ENCODE results near the gene CNOT1.

Gene CNOT1

DNA sequence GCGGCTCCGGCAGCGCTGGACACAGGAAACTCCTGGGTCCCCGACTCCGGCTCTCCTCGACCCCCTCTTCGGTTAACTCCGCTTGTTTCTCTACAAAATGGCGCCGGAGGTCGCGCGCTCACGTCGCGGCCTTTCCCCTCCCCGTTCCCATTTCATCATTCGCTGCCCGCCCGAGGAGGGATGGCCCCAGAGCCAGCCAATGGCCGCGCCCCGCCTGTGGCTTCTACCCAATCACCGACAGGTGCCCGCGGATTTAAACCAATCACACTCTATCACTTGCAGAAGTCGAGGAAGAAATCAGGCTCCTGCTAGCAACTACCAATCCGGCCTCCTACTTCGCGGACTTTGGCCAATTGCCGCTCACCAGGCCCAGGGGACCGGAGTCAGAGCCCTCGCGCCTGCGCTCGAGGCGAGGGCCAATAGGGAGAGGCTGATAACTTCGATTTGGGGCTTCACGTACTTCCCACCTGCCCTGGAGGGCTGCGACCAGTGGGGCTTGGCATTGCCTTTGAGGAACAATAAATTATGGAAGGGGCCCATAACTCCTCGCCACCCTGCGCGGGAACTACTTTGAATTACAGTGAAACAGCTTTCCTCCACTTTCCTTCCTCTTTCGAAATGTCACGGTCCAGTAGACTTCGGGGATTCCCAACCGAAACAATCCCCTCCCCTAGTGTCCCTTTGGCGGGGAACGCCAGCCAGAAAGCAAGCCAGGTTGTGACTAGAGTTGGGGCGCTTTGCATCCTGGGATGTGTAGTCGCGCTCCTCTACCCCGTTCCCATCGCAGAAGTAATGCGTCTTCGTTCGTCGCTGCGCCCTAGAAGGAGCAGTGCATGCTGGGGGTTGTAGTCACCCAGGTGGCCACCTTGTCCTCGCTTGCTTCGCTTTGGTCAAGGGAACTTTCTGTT is at the start of gene CNOT1 (continued):
- TF ChIP-seq ZBTB1 (tag by site-specific recombination; IDR thresholded peaks at IDR 0.05) = no peak
- no peak for TF ChIP-seq ZFP37 (tag by site-specific recombination; IDR thresholded peaks at IDR 0.05)
- no peak for TF ChIP-seq WT1 (tag by site-specific recombination; IDR thresholded peaks at IDR 0.05)
- TF ChIP-seq ZNF121 (tag by site-specific recombination; IDR thresholded peaks at IDR 0.05) = no peak
- no peak for TF ChIP-seq ZNF585B (tag by site-specific recombination; IDR thresholded peaks at IDR 0.05)
- no peak for TF ChIP-seq ZNF354C (tag by site-specific recombination; IDR thresholded peaks at IDR 0.05; ENCODE audit: borderline replicate concordance, low read depth)
- TF ChIP-seq HOXD13 (CRISPR knock-in tag; IDR thresholded peaks at IDR 0.05; ENCODE audit: borderline replicate concordance) = no peak
- TF ChIP-seq OVOL3 (tag by site-specific recombination; IDR thresholded peaks at IDR 0.05) = no peak
- no peak for TF ChIP-seq RBAK (tag by site-specific recombination; IDR thresholded peaks at IDR 0.05)
- no peak for TF ChIP-seq ZNF19 (tag by site-specific recombination; IDR thresholded peaks at IDR 0.05; ENCODE audit: low read depth)
- 0 out of 2 replicates have a peak, but pooled peaks have one; percentile 28 for TF ChIP-seq REPIN1 (tag by site-specific recombination; IDR thresholded peaks at IDR 0.05; ENCODE audit: low read depth)
- no peak for TF ChIP-seq HOXA7 (CRISPR knock-in tag; IDR thresholded peaks at IDR 0.05; ENCODE audit: borderline replicate concordance)
- no peak for TF ChIP-seq ZNF707 (tag by site-specific recombination; IDR thresholded peaks at IDR 0.05)
- no peak for TF ChIP-seq ZNF521 (tag by site-specific recombination; IDR thresholded peaks at IDR 0.05)
- TF ChIP-seq SALL2 (tag by site-specific recombination; IDR thresholded peaks at IDR 0.05; ENCODE audit: borderline replicate concordance) = no peak
- TF ChIP-seq ZNF350 (tag by site-specific recombination; IDR thresholded peaks at IDR 0.05) = no peak
- TF ChIP-seq ZBTB17 (tag by site-specific recombination; IDR thresholded peaks at IDR 0.05) = peak; percentile 98
- no peak for TF ChIP-seq ZNF704 (tag by site-specific recombination; IDR thresholded peaks at IDR 0.05)
- TF ChIP-seq BCL11B (tag by site-specific recombination; IDR thresholded peaks at IDR 0.05; ENCODE audit: low read depth) = peak; percentile 23; the same call in 1 of the 2 replicates
- no peak for TF ChIP-seq ZNF239 (tag by site-specific recombination; IDR thresholded peaks at IDR 0.05)
- no peak for TF ChIP-seq ZNF426 (tag by site-specific recombination; IDR thresholded peaks at IDR 0.05)
- peak; percentile 19; the same call in 1 of the 2 replicates for TF ChIP-seq KLF7 (tag by site-specific recombination; IDR thresholded peaks at IDR 0.05; ENCODE audit: borderline replicate concordance)
- TF ChIP-seq SP3 (tag by site-specific recombination; IDR thresholded peaks at IDR 0.05) = peak; percentile 79
- TF ChIP-seq ZNF2 (tag by site-specific recombination; IDR thresholded peaks at IDR 0.05) = peak; percentile 31; the same call in 1 of the 2 replicates
- no peak for TF ChIP-seq ZNF624 (tag by site-specific recombination; IDR thresholded peaks at IDR 0.05)
- no peak for TF ChIP-seq ZNF311 (tag by site-specific recombination; IDR thresholded peaks at IDR 0.05; ENCODE audit: borderline replicate concordance)
- TF ChIP-seq, protein P1, sequence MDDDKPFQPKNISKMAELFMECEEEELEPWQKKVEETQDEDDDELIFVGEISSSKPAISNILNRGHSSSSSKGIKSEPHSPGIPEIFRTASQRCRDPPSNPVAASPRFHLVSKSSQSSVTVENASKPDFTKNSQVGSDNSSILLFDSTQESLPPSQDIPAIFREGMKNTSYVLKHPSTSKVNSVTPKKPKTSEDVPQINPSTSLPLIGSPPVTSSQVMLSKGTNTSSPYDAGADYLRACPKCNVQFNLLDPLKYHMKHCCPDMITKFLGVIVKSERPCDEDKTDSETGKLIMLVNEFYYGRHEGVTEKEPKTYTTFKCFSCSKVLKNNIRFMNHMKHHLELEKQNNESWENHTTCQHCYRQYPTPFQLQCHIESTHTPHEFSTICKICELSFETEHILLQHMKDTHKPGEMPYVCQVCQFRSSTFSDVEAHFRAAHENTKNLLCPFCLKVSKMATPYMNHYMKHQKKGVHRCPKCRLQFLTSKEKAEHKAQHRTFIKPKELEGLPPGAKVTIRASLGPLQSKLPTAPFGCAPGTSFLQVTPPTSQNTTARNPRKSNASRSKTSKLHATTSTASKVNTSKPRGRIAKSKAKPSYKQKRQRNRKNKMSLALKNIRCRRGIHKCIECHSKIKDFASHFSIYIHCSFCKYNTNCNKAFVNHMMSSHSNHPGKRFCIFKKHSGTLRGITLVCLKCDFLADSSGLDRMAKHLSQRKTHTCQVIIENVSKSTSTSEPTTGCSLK (tag by site-specific recombination; IDR thresholded peaks at IDR 0.05) = no peak
- TF ChIP-seq ZNF529 (tag by site-specific recombination; IDR thresholded peaks at IDR 0.05; ENCODE audit: insufficient replicate concordance) = no peak
- TF ChIP-seq ZNF639 (tag by site-specific recombination; IDR thresholded peaks at IDR 0.05) = peak; percentile 42; the same call in 1 of the 2 replicates
- TF ChIP-seq, protein P2, sequence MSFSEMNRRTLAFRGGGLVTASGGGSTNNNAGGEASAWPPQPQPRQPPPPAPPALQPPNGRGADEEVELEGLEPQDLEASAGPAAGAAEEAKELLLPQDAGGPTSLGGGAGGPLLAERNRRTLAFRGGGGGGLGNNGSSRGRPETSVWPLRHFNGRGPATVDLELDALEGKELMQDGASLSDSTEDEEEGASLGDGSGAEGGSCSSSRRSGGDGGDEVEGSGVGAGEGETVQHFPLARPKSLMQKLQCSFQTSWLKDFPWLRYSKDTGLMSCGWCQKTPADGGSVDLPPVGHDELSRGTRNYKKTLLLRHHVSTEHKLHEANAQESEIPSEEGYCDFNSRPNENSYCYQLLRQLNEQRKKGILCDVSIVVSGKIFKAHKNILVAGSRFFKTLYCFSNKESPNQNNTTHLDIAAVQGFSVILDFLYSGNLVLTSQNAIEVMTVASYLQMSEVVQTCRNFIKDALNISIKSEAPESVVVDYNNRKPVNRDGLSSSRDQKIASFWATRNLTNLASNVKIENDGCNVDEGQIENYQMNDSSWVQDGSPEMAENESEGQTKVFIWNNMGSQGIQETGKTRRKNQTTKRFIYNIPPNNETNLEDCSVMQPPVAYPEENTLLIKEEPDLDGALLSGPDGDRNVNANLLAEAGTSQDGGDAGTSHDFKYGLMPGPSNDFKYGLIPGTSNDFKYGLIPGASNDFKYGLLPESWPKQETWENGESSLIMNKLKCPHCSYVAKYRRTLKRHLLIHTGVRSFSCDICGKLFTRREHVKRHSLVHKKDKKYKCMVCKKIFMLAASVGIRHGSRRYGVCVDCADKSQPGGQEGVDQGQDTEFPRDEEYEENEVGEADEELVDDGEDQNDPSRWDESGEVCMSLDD (tag by site-specific recombination; IDR thresholded peaks at IDR 0.05) = peak; percentile 58
- TF ChIP-seq ZNF248 (tag by site-specific recombination; IDR thresholded peaks at IDR 0.05) = no peak
- no peak for TF ChIP-seq ZNF791 (tag by site-specific recombination; IDR thresholded peaks at IDR 0.05)
- TF ChIP-seq ZFP3 (tag by site-specific recombination; IDR thresholded peaks at IDR 0.05; ENCODE audit: low read depth) = no peak
- no peak for TF ChIP-seq ZSCAN23 (tag by site-specific recombination; IDR thresholded peaks at IDR 0.05)
